GOT3 (cell line): Measurements from ENCODE around the gene ANKRD23.

ENCODE experiments used
- DNase-seq: peaks from one replicate; lab custom pipeline; 2025; ENCODE audit warnings: mixed read lengths; lab: John Stamatoyannopoulos, UW

Gene ANKRD23

DNA sequence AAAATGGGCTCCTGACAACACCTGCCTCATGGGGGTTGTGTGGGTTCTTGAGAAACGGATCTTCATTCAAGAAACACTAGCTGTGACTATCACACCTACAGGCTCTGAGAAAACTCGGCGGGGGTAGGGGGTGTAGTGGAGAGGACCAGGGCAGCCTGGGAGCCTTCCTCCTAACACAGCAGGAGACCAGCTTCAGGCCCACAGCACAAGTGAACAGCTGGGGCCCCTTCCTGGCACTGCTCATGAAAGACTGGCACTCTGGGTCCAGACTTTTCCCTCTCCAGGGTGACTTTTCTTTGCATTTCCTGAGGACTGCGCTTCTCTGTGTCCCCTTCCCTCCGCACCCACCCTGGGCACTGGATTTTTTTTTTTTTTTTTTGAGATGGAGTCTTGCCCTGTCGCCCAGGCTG, 33.2 kb upstream of the ANKRD23 start:
- DNase-seq = no peak

DNA sequence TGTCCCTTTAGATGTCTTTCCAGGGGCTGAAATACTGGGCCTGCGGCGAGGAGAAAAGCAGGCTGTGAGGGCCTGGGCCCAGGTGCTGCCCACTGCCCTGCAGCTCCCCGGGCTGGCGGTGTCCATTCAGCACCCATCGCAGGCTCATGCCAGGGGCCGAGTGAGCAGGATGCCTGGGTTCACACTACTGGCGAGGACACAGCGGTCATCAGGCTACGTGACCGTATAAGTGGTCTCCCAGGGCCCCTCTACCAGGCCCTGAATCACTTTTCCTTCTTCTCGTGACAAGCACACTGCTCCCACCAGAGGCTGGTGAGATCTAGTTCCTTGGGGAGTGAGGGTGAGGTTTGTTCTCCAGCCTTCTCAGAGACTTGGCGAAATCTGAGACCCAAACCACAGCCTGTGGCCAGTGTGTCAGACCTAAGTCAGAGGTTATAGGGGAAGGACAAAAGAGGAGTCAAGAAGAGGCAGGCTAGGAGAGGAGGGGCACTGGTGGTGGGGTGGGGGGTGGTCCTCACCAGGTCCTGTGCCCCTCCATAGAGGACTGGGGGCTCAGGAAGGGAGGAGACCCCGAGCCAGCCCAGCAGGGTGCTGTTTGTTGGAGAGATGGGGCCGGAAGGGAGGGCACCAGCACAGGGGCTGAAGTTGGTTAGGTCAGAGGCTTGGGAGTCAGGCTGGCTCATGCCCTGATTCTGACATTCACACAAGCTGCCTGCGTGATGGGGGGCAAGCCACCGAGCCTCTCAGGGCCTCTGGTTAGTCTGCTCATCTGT, 32.6 kb upstream of the ANKRD23 start:
- DNase-seq = peak; percentile 46

DNA sequence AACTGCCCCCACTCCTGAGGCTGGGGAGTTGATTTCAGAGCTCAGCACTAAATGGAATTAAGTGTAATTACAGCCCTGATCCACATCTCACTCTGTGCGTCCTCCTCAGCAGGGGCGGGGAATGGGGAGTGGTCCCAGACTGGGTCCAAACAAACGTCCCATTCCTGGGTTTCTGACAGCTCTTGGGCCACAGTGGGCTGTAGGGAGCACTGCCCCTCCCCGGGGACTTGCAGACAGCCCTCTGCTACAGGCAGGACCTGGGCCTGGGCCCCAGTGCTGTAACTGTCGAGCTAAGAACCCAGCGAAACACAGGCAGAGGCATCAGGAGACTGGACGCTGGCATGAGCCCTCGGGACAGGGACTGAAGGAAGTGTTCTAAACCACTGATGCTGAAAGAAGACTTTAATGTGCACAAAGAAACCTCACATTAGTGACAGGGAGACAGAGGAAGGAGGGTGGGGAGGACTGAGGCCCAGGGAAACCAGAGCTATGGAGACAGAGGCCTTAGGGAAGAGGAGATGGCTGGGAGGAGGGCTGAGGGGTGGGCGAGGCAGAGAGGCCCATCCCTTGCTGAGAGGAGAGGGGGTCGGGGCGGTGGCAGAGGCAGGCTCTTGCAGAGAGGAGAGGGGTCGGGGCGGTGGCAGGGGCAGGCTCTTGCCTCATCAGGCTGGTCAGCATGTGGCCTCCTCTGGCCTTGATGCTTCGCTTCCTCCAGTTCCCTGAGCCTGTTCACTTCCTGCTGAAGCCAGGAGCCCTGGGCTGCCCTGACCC, 31.9 kb upstream of the ANKRD23 start:
- no peak for DNase-seq

DNA sequence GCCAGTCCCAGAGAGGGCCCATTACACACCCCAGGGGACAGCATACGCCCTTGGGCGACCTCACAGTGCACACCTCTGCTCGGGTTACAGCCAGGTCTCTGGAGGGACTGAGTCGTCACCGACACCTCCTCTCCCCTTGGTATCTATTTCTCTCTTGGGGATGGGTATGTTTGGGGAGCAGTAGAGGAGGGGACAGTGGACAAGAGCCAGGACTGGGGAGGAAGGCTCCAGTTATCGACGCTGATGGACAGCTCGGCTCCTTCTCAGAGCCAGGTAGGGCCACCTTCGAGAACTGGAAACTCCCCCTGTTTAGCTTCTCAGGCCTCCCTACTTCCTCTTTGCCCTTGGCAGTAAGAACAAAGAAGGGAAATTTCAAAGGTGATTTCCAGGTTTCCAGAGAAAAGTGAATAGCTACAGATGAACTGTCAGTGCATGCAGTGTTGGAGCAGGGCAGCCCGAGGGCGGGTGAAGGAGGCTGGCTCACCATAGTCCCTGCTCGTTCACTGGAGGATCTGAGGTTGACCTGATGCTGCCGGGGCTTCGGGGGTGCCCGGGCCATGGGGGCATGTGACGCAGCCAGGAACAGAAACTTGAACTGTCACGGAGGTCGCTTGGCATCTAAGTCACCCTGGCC, 30.5 kb upstream of the ANKRD23 start:
- no peak for DNase-seq

DNA sequence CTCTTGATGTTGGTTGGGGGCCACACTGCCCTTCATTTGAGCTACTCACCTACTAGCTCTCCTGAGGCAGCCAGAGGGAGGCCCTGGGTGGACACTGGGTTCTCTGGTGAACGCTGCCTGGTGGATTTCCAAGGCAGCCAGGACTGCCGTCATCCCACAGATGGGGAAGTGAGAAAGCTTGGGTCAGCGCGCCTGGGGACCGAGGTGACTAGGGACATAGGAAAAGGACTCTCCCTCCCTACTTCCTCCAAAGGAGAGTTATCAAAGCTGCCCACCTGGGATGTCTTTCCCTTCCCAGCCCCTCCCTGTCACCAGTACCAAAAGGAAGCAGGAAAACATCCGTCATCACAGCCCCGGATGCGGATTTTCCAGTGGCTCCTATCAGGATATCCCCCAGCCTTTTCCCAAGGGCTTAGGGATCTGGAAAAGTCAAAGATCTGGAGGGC, 29.9 kb upstream of the ANKRD23 start:
- no peak for DNase-seq

DNA sequence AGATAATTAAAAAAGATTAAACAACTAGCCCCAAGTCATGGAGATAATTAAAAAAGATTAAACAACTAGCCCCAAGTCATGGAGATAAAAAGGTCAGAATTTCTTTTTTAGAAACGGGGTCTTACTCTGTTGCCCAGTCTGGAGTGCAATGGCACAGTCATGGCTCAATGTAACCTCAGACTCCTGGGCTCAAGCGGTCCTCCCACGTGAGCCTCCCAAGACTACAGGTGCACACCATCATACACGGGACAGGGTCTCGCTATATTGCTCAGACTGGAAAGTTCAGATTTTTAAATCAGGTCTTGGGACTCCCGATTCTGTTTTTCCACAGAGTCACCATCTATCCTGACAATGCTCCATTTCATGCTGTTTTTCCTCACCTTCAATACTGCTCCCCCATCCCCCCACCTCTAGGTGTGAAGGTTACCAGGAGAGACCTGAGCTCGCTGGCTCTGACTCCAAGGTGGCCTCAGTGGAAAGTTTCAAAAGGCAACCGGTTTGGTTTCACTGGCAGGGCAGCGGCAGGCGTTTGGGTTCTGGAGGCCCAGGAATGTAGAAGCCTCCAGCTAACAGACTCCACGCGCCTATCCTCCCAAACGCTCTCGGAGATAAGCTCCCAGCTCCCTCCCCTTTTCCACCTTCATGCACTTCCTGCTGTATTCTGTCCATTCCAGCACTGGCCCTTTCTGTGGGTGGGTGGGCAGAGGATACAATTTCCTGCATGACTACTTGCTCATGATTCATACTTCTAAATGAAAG, 28.9 kb upstream of the ANKRD23 start:
- no peak for DNase-seq

DNA sequence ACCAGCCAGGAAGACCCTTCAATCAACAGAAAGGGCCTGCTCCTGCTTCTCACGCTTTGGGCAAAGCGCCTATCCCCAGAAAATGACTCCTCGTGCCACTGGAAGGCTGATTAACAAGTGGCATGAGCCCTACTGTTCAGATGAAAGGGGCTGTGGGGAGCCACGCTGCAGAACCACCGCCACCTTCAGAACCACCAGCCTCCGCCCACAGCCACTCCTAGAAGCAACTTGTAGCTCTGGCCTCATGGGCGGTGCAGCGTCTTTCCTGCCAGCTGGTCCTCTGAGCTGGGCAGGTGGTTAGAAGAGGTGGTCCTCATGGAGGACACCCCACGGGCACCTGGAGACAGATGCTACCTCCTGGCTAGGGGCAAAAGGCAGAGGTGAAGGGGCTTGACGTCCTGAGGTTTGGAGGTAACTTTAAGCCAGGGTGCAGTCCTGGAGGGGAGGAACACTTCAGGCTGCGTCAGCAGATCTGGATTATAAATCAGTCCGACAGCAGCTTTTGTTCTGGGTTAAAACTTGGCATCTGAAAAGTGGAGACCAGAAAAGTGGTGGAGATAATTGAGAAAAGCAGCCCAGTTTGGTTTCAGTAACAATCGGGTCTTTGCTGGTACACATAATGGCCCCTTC, 26.9 kb upstream of the ANKRD23 start:
- no peak for DNase-seq

DNA sequence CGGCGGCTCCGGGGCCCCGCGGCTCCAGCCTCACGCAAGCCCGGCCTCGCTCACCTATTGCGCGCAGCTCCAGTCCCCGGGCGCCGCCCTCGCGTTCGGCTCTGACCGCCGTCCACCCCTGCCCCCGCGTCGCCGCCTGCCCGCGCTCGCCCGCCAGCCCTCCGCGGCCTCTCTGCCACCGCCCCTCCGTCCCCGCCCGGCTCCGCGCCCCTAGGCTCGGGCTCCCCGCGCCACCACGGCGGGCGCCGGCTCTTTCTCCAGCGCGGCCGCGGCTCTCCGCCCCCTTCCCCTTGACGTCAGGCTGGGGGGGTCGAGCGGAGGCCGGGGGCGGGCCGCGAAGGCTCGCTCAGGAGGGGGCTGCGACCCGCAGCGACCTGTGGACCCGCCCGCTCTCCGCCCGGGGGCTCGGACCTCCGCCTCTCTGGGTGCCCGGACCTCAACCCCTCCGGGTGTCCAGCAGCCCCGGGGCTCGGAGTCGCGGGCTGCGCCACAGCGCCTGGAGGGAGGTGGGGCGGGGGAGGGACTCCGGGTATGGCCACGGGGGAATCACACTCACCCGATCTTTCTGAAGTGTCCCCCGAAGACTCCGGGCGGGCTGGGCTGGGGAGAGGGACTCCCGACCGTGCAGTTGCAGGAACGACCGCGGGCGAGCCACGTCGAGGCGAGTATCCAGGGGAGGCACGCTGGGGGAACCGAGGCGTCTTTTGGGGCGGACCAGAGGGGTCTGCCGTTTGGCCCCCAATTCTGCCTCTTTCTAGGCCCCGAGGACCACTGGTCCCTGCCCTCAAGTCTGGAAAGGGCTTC, 26.2 kb upstream of the ANKRD23 start, which contains the start of gene SEMA4C:
TSS of gene SEMA4C (minus strand) at position 259 of the 804 bp plus-strand sequence. CDS start 2,194 bp downstream, outside the sequence.
- no peak for DNase-seq

DNA sequence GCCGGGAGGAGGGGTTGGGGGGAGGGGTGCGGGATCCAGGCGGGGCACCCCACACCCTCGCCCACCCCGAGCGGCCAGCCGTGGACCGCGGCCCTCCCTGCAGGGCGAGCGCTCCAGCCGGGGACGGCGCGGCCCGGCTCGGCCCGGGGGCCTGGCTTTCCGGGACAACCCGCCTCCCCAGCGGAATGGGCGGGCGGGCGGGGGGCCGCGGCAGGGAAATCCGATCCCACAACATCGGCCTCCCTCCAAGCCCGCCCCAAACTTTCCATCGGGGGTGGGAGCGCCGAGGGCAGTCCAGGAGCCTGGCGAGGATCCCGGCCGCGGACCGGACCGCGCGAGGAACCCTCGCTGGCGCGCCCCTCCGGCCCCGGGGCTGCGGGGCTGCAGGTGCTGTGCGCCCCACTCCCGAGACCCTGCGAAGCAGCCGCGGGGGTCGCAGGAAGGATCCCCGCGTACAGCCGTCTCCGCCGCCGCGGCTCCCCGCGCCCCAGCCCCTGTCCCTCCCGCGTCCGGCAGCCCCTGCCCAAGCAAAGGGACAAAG, 25.5 kb upstream of the ANKRD23 start:
- no peak for DNase-seq

DNA sequence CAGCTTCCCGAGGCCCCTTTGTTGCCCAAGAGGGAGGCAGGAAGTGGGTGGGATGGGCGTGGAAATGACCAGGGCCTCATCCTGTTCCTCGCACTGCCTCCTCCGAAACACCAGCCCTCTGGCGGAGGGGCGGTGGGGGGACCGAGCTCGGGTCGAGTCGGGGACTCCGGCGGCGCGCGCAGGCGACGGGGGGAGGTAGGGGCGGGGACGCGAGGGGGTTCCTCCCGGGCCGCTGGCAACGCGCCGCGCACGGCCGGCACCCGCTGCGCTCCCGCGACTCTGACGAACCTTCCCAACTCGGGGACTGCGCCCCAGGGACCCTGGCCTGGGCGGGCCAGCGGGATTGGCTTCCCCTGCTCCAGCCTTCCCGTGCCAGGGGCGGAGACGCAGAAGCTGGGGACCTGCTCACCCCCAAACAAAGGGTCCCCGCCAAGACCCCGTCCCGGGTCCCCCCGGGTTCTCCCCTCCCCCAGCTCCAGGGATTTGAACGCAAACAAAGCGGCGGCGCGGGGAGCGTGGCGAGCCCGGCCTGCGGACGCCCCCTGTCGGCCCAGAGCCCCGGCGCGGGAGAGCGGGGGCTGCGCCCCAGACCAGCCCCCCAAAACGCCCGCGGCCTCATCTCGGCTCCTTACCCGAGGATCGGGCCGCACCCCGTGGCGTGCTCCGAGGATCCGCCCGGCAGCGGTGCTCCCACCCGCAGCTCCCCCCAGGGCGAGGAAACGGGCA, 24.9 kb upstream of the ANKRD23 start:
- peak; percentile 32 for DNase-seq

DNA sequence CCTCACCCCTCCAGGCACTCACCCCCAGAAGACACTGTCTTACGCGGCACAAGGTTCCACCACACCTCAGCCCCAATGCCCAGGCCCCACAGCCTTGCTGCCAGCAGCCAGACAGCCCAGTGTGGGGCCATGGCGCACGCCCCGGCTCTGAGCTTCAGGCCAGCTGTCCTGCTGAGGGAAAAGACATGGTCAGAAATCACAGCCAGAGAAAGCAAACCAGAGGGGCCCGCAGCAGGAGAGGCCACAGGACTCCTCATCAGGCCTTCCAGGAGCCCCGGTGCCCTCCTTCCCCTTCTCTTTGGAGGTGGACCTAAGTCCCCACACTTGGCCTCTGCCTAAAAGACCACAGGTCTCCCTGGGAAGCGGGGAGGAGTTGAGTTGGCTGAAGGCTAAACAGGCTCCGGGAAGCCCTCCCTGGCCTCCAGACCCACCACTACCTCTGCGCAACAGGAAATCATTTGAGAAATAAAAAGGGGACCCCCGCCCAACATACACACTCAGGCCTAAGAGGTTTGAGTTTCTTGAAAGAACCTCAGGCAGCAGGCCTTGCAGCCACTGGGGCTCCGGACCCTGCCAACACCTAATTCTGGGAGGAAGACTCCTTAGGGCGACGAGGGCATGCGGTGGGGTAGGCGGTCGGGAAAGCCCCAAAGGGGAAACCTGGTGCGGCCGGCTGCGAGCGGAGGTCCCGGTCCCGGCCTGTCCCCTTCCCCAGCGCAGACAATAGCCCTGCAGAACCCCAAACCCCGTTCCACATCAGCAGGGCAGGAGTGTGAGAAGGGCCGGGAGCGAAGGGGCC, 24.1 kb upstream of the ANKRD23 start:
- no peak for DNase-seq

DNA sequence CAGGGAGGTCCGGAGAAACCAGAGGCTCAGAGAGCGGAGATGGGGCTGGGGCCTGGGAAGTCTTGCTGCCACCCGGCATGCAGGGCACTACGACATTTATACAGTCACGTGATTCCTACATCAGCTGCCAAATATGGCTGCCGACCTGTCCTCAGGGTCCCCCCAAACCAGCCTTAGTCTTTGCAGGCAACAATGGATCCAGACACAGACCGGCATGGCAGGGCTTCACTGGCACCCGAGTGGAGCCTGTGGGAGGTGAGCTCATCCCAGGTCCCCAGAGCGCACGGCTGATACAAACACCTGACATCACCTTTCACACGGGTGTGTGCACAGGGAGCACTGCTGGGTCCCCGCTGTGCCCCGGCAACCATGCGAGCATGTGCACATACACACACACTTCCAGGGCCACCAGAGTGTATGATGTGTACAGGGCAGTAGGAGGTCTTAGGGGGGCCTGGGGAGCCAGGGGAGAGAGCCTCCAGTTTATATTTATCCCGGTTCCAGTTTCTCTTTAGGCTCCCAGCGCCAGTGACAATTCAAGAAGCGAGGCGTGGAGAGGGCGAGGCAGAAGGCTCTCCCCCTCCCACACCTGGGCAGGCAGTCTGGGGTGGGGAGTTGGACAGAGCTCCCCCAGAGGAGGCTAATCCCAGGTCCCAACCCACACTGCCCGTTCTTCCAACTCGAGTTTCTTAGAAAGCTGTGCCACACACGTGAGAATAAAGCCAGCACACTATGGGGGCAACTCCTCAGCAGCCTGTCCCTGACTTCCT, 23.4 kb upstream of the ANKRD23 start:
- no peak for DNase-seq

DNA sequence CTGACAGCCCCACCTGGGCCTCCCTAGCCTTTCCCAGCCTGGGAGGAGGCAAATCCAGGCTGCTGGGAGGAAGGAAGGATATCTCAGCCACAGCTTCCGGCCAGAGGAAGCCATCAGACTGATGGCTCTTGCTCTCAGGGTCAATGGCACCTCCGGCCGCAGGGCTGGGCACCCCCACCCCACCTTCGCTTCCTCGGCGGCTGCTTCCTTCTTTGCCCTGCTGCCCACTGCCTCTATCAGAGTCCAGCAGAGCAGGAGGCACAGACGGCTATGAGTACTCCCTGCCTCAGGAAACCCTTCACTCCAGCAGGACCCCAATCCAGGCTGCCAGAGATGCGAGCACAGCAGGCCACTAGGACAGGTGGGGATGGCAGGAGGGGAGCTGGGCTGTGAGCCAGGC, 22.8 kb upstream of the ANKRD23 start:
- DNase-seq = no peak

DNA sequence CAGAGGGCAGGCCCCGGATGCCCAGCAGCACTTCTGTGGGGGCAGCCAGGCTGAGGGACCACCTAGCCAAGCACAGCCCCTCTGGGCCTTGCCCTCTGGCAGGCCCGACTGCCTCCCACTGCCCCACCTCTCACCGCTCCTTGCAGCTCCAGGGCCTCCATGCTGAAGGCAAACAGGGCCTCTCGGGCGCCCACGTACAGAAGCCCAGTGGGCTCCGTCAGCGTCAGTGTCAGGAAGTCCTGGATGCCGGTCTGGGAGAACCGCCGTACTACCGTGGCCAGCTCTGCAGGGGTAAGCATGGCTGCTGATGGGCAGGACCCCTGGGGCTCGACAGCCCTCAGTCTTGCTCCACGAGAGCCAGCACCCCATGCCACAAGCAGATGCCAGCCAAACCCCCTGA, 22.3 kb upstream of the ANKRD23 start:
- no peak for DNase-seq

DNA sequence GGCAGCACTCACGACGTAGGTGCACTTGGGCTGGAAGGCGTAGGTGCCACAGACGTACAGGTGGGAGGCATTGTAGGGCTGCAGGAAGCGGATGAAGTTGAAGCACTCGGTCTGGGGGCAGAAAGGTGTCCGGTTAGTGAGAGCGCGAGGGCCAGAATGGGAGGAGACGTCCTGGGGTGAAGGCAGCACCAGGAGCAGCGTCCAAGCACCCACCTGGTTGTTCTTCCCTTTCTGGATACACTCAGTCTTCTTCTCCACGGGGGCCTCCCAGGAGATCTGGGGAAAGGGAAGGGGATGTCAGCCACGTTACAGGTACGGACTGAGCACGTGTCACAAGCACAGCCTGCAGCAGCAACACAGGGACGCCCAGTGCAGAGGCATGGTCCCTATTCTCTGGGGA, 21.8 kb upstream of the ANKRD23 start:
- DNase-seq = no peak

DNA sequence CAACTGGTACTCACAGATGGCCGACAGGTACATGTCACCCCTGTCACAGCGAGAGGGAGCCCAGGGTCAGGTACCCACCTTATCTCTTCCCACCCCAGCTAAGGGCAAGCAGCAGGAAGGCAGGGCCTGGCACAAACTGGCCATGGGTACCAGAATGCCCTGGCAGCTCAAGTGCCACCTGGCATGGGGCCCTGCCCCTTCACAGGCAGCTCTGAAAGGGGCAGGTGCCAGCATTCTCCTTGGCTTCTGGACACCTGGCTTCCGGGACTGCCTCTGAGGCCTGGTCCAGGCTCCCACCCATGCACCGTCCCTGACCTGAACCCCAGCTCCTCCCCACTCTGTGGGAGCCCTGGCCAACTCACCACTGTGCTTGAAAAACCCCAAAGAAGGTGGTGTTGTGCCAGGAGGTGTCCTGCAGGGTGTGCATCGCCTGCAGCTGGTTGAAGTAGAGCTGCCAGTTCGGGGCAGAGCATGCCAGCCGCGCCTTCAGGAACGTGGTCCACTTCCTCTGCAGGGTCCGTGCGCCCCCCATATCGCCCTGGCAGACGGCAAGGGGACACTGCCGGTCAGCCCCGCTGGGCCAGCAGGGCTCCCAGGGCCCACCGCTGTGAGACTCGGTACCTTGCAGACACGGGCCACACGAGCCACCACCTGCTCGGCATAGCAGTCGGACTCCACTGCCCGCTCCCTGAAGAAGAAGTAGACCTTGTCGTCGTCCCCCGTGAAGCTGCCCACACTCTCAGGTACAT, 20.7 kb upstream of the ANKRD23 start:
- DNase-seq = no peak

DNA sequence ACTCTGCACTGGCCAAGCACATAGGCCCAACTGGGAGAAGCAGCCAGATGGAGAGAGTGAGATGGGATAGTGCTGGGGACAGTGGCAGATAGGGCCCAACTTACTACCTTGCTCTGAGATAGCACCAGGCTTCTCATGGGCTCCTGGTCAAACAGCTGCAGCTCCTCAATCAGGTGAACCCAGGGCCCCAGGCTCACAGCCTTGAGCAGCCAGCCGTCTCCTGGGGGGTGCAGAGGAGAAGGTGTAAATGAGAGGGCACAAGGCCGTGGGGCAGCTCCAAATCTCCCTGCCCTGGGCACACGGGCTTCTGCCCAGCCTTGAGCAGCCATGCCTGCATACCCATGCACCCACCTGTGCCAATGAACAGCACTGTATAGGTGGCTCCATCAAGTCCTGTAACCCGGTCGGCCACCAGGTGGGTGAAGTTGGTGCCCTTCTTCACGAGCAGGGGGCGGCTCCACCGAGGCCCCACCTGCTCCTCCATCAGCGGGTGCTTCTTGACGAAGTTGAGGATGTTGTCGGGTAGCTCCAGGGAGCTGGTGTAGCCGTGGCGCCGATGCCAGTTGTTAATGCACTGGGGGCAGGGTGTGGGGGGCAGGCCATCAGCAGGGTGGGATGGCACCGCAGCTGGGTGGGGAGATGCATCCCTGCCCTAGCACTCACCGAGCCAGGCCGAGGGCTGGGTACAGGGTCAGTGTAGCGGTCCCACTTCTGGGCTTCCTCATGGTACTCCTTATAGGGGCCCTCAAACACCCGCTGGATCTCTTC, 19.9 kb upstream of the ANKRD23 start:
- no peak for DNase-seq
